Smooth muscle cell of trachea (primary cell): ENCODE measurements around the gene CCNJL. TPM values are rescaled to one million over a fixed set of nuclear protein-coding genes. Genes with fewer than 3 reads are reported as not detected.

ENCODE experiments used
- total RNA-seq: library from RNA; depleted of rRNA; stranded (reverse); fragments of >200 nt; gene quantifications from 2 replicates; pipeline ENCODE4 v1.2.1, GENCODE V29; 2014

CCNJL gene
- total RNA-seq: 0.15 and 0.17 TPM in 2 replicates

GRCh38 chr5:160312134-160312959 lies at the start of gene CCNJL:
TSS of gene CCNJL (minus strand) at chr5:160312564. CDS start at chr5:160311923, 641 bp downstream.

GRCh38 chr5:160229190-160229742 lies 83.1 kb downstream of the CCNJL start, which contains the start of gene FABP6:
TSS of gene FABP6 (plus strand) at chr5:160229506. CDS start at chr5:160229558, 52 bp downstream.

Other genes with a start within 250 kb of the CCNJL start
- 18.7 and 20.5 TPM in 2 replicates for gene PWWP2A, start 193.1 kb downstream of the CCNJL start, total RNA-seq
- gene FABP6, start 83.1 kb downstream of the CCNJL start, total RNA-seq: not detected in 2 replicates
- gene C1QTNF2, start 58.1 kb upstream of the CCNJL start, total RNA-seq: 1.2 and 3.2 TPM in 2 replicates
- 4.5 and 6.0 TPM in 2 replicates for gene FAM200C, start 87.5 kb upstream of the CCNJL start, total RNA-seq
- 71.1 and 85.1 TPM in 2 replicates for gene SLU7, start 106.5 kb upstream of the CCNJL start, total RNA-seq
- 71.5 and 402 TPM in 2 replicates for gene PTTG1, start 109.3 kb upstream of the CCNJL start, total RNA-seq